GM12801 (cell line): ENCODE measurements around the gene BHLHE40.

Experiments used
- CTCF ChIP-seq: IDR thresholded peaks from one replicate; pipeline ENCODE4 v1.5.1; 2011; ENCODE audit warnings: control low read depth; ENCODE audit not compliant: insufficient read length; ENCODE audit errors: extremely low read depth

Gene BHLHE40

GRCh38 chr3:4995500-4996053, 16.3 kb downstream of the BHLHE40 start:
- no peak for TF ChIP-seq CTCF

- no peak for TF ChIP-seq CTCF
These were observed 17.1 kb downstream of the BHLHE40 start for GRCh38 chr3:4996223-4996765.

- no peak for TF ChIP-seq CTCF
These were observed 17.6 kb downstream of the BHLHE40 start for GRCh38 chr3:4996771-4997291.

- no peak for TF ChIP-seq CTCF
These were observed 18.7 kb downstream of the BHLHE40 start for GRCh38 chr3:4997946-4998345.

- no peak for TF ChIP-seq CTCF
These were observed 20.4 kb downstream of the BHLHE40 start for GRCh38 chr3:4999531-5000184.

GRCh38 chr3:5001135-5001534, 21.9 kb downstream of the BHLHE40 start:
- no peak for TF ChIP-seq CTCF

GRCh38 chr3:5001805-5002173, 22.6 kb downstream of the BHLHE40 start:
- TF ChIP-seq CTCF, result no peak
